NCI-H2107 (cell line): ENCODE results near the gene KRTAP4-16.
"Not testable (repeated sequence)": the region's sequence is repeated elsewhere in the genome, so short reads cannot be mapped to it uniquely, and the experiment has no call there.

Experiments used
- DNase-seq: peaks from one replicate; lab custom pipeline; 2025; lab: John Stamatoyannopoulos, UW

Gene KRTAP4-16

DNA sequence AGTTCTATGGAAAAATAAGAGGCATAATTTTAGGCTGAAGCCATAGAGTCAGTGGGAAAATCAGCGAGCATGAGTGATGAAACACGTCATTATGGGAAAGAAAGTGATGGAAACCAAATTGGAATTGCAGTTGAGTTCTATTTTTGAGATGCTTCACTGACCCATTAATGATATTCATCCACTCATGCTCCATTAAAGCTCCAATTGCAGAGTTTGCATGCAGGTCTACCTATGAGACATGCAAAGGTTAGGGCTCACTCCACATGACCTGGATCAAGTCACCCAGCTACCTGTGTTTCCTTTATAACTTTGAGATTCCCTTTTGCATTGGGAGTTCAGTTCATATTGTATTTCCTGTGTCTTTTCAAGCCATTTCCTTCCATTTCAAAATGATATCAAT, 28.3 kb downstream of the KRTAP4-16 start:
- no peak for DNase-seq

- DNase-seq = no peak
These were observed 30.2 kb downstream of the KRTAP4-16 start for GRCh38 chr17:41071606-41072360.

GRCh38 chr17:41069031-41069430, 33.0 kb downstream of the KRTAP4-16 start:
- no peak for DNase-seq

DNA sequence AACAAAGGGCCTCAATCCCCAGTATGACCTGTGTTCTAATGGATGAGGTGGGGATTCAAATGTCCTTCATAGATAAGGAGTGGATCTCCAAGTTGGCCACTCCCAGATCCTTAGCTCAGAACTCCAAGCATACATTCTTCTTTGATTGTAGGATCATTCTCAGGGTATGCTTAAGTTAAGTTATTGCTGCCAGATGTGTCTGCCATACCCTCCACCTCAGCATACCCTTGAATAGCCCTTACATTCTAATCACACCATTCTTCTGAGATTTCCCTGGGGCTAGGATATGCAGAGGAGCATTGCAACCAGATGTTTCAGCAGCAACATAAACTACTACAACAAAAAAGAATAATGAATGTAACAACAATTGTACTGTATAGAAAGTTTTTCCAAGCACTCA, 34.7 kb downstream of the KRTAP4-16 start:
- DNase-seq = no peak

GRCh38 chr17:41065829-41066624, 36.0 kb downstream of the KRTAP4-16 start, which contains the start of gene KRTAP2-4:
Gene KRTAP2-4 (minus strand): TSS chr17:41065879. CDS start chr17:41065845, 34 bp downstream.
- DNase-seq = no peak

DNA sequence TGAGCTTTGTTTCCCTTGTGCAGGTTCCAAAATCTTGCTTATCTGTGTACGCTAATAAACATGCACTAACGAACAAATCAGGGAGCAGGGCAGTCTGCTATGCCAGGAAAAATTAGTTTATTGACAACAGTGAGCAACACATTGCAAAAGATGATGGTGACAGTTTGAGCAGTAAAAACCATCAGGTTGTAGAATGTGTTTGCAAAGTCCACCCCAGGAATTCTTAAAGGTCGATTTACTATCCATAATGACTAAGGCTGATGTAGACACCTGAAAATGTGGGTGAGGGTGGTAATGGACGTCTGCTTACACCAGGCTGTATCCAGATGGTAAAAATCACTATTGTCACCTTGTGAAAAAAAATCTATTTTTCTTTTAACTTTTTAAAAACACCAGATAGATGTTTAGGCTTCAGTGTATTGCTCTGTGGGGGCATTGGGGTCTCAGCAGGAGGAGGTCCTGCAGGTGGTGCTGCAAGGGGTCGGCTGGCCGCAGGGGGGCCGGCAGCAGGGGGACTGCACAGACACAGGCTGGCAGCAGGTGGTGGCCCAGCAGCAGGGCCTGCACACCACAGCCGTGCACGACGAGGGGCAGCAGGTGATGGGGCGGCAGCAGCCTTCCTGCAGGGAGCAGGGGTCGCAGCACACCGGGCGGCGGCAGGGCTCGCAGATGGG, 36.9 kb downstream of the KRTAP4-16 start:
- not testable (repeated sequence) for DNase-seq

GRCh38 chr17:41064301-41064700, 37.7 kb downstream of the KRTAP4-16 start:
- no peak for DNase-seq

DNA sequence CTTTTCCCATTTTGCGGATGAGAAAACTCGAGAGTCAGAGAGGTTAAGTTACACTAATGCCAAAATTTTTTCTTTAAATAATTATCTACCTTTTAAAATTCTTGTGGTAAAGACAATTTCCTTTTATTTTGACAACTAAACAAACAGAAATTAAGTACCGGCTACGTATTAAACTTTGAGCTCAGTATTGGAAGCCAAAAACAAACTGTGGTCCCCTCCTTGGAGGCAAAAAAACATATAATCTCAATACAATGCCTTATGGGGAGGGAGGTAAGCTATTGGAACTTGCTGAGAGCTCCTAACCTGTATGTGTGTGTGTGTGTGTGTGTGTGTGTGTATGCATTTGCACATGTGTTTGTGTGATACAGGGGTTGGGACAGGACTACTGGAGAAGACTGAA, 38.6 kb downstream of the KRTAP4-16 start:
- DNase-seq = no peak

- DNase-seq = no peak
These were observed 40.0 kb downstream of the KRTAP4-16 start for GRCh38 chr17:41061964-41062363.

GRCh38 chr17:41060052-41060604, 41.9 kb downstream of the KRTAP4-16 start, which contains the start of gene KRTAP2-3:
Gene KRTAP2-3 (minus strand): TSS chr17:41060114. CDS start chr17:41060050, 64 bp downstream.
- DNase-seq = no peak

DNA sequence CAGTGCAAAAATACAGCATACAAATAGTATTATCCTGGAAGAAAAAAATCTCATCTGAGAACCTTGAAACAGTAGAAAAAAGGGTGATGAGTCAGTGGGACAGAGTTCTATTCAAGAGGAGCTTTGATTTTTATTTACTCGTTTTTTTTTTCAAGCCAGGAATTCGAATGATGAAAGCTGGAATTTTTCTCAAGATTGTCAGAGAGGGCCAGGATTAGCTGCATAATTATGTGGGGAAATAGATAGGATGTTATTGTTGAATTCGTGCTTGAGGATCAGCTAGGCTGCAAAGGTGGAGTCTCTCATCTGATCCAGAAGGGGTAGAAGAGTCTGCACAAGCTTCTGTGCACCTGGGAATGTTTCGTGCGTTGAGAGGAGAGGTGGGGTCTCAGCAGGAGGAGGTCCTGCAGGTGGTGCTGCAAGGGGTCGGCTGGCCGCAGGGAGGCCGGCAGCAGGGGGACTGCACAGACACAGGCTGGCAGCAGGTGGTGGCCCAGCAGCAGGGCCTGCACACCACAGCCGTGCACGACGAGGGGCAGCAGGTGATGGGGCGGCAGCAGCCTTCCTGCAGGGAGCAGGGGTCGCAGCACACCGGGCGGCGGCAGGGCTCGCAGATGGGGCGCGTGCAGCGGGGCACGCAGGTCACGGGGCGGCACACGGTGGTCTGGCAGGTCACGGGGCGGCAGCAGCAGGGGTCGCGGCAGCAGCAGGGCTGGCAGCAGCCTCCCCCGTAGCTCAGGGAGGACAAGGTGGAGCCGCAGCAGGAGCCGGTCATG, 42.5 kb downstream of the KRTAP4-16 start:
- DNase-seq = not testable (repeated sequence)

GRCh38 chr17:41058741-41059140, 43.3 kb downstream of the KRTAP4-16 start:
- DNase-seq = no peak

- no peak for DNase-seq
These were observed 44.5 kb downstream of the KRTAP4-16 start for GRCh38 chr17:41057547-41057946.

DNA sequence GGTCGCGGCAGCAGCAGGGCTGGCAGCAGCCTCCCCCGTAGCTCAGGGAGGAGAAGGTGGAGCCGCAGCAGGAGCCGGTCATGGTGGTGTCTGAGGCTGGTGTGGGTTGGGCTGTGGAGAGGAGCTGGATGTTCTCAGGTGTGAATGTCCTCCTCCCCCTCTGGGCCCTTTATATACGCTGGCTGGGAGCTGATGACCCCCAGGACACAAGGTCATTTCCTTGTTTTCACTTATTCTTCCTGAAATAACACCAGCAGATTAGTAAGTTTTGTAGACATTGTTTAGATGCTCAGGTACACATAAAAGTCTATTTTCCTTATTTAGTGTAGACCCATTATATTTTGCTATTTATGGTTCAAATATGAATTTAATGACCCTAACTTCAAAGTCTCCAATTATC, 46.9 kb downstream of the KRTAP4-16 start, which contains the start of gene KRTAP2-2:
Gene KRTAP2-2 (minus strand): TSS at position 101 of the 400 bp plus-strand sequence. CDS start 19 bp downstream, at position 82.
- DNase-seq = not testable (repeated sequence)

GRCh38 chr17:41054556-41054955, 47.5 kb downstream of the KRTAP4-16 start:
- not testable (repeated sequence) for DNase-seq

DNA sequence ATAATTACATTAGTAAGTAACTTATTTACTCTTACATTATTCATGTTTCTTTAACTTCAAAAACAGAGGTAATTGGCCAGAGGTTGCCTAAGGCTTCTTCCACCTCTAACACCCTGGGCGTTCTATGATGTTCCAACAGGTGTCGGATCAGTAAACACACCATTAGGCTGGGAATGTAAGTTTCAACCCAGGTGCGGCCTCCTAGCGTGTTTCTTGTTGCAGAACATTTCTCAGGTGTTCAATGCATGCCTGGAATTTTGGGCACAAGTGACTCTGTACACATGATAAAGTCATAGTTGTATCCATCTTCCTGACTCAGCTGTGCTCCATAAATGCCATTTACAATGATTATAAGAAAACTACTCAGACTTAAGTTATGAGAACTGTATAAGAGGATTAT, 48.0 kb downstream of the KRTAP4-16 start:
- no peak for DNase-seq

- DNase-seq = no peak
These were observed 49.4 kb downstream of the KRTAP4-16 start for GRCh38 chr17:41052566-41052965.
